Trophoblast cell (in vitro differentiated cells and primary cell): ENCODE results near the gene TMEM106B.
"Not testable (repeated sequence)": the region's sequence is repeated elsewhere in the genome, so short reads cannot be mapped to it uniquely, and the experiment has no call there.

Experiments used
- DNase-seq, 2 donors: peaks; one replicate each; pipeline ENCODE4 v3.0.0-alpha.2; 2016
- H2AFZ ChIP-seq: 2 replicates; pipeline ENCODE4 v1.6.1; 2013; ENCODE audit warnings: low read length, moderate library complexity, mild to moderate bottlenecking; ENCODE audit not compliant: insufficient read depth, poor library complexity
- H2AK5ac ChIP-seq: 2 replicates; pipeline ENCODE4 v1.6.1; 2013; ENCODE audit warnings: mild to moderate bottlenecking, low read length
- H2BK120ac ChIP-seq: 2 replicates; pipeline ENCODE4 v1.6.1; 2013; ENCODE audit warnings: low read length, mild to moderate bottlenecking, moderate library complexity; ENCODE audit not compliant: insufficient read depth, poor library complexity
- H2BK12ac ChIP-seq: 2 replicates; pipeline ENCODE4 v1.6.1; 2013; ENCODE audit warnings: mild to moderate bottlenecking, low read length, moderate library complexity
- H2BK5ac ChIP-seq: 2 replicates; pipeline ENCODE4 v1.6.1; 2013; ENCODE audit warnings: low read length, low read depth, moderate library complexity, mild to moderate bottlenecking; ENCODE audit not compliant: poor library complexity
- H3K14ac ChIP-seq: 2 replicates; pipeline ENCODE4 v1.6.1; 2013; ENCODE audit warnings: mild to moderate bottlenecking, low read length
- H3K18ac ChIP-seq: 2 replicates; pipeline ENCODE4 v1.6.1; 2013; ENCODE audit warnings: mild to moderate bottlenecking, low read length
- H3K23ac ChIP-seq: 2 replicates; pipeline ENCODE4 v1.6.1; 2013; ENCODE audit warnings: low read length
- H3K27ac ChIP-seq: 2 replicates; pipeline ENCODE4 v1.5.1; 2013; ENCODE audit warnings: low read depth, mild to moderate bottlenecking, inconsistent platforms, low read length, moderate library complexity
- H3K27me3 ChIP-seq: 2 replicates; pipeline ENCODE4 v1.6.1; 2013; ENCODE audit warnings: inconsistent platforms, mild to moderate bottlenecking, low read length, moderate library complexity; ENCODE audit not compliant: insufficient read depth
- H3K36me3 ChIP-seq, 2 experiments: 1 replicate in 1 of 2; 2 replicates in 1 of 2; pipeline ENCODE4 v1.6.1; 2013; ENCODE audit warnings: low read length in 2 of 2, mild to moderate bottlenecking in 2 of 2, moderate library complexity in 1 of 2; ENCODE audit not compliant: insufficient read depth in 2 of 2, control insufficient read depth in 1 of 2
- H3K4ac ChIP-seq: 2 replicates; pipeline ENCODE4 v1.6.1; 2013; ENCODE audit warnings: low read depth, mild to moderate bottlenecking, low read length, moderate library complexity
- H3K4me1 ChIP-seq, 2 experiments: 1 replicate in 1 of 2; 2 replicates in 1 of 2; pipeline ENCODE4 v1.6.1; 2013; ENCODE audit warnings: low read length in 2 of 2, mild to moderate bottlenecking in 2 of 2, moderate library complexity in 1 of 2; ENCODE audit not compliant: insufficient read depth in 2 of 2, control insufficient read depth in 1 of 2
- H3K4me2 ChIP-seq: 2 replicates; pipeline ENCODE4 v1.6.1; 2013; ENCODE audit warnings: inconsistent platforms, mild to moderate bottlenecking, low read length, moderate library complexity
- H3K4me3 ChIP-seq: 2 replicates; pipeline ENCODE4 v1.5.1; 2013; ENCODE audit warnings: mild to moderate bottlenecking, low read depth, low read length, inconsistent platforms
- H3K79me1 ChIP-seq: one replicate; pipeline ENCODE4 v1.6.1; 2013; ENCODE audit warnings: low read length
- H3K79me2 ChIP-seq: 2 replicates; pipeline ENCODE4 v1.6.1; 2013; ENCODE audit warnings: low read length, mild to moderate bottlenecking; ENCODE audit not compliant: control insufficient read depth, insufficient read depth, poor library complexity
- H3K9ac ChIP-seq: 2 replicates; pipeline ENCODE4 v1.6.1; 2013; ENCODE audit warnings: mild to moderate bottlenecking, low read length
- H3K9me3 ChIP-seq: 2 replicates; pipeline ENCODE4 v1.6.1; 2013; ENCODE audit warnings: low read depth, mild to moderate bottlenecking, control low read depth, inconsistent platforms, low read length; ENCODE audit not compliant: insufficient read depth
- H4K12ac ChIP-seq: 2 replicates; pipeline ENCODE4 v1.6.1; 2013; ENCODE audit warnings: low read depth, mild to moderate bottlenecking, low read length, moderate library complexity
- H4K8ac ChIP-seq: 2 replicates; pipeline ENCODE4 v1.6.1; 2013; ENCODE audit warnings: low read depth, mild to moderate bottlenecking, low read length, moderate library complexity
- H4K91ac ChIP-seq: one replicate; pipeline ENCODE4 v1.6.1; 2013; ENCODE audit warnings: low read depth, mild to moderate bottlenecking, low read length, moderate library complexity
- WGBS: extraction: QIAGEN DNeasy Blood & Tissue Kit; methylation state at CpG from one replicate; pipeline ENCODE4 v1.1.7; 2013; ENCODE audit warnings: missing lambda C conversion rate; ENCODE audit not compliant: insufficient read length, insufficient coverage; ENCODE audit errors: extremely low coverage; 5-methylcytosine and 5-hydroxymethylcytosine counted together

Gene TMEM106B

DNA sequence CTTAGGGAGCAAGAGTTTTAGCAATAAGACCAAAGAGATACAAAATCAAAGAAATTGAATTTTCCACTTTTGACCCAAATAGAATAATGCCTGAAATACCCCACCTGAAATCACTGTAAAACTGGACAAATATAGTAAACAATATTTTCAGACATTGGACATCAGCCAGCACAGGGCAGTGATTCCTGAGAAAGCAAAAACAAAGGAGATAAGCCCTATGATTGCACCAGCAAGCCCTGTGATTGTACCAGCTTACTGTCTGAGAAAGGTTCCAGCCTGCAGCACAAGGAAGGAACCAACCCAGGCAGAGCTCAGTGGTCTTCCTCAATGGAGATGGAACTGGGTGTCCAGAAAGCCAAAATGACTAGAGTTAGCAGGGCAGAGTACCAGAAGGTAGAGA is 10.3 kb downstream of the TMEM106B start:
- H3K4me1 ChIP-seq, result no peaks in the 10 kb centered on the region
- H3K14ac ChIP-seq, result no peak overlapping the region
- DNase-seq, result no peak
- H3K36me3 ChIP-seq, result no peaks in the 10 kb centered on the region
- H3K23ac ChIP-seq, result no peak overlapping the region
- H2AFZ ChIP-seq, result no peak overlapping the region
- H3K4me2 ChIP-seq, result no peak overlapping the region
- H4K12ac ChIP-seq, result no peak overlapping the region
- no peaks in the 10 kb centered on the region for H3K79me2 ChIP-seq
- H2BK12ac ChIP-seq, result no peak overlapping the region
- no peak overlapping the region for H4K8ac ChIP-seq
- no peak overlapping the region for H3K4me3 ChIP-seq
- no peak overlapping the region for H3K4ac ChIP-seq
- H2BK5ac ChIP-seq, result no peak overlapping the region
- H3K79me1 ChIP-seq, result no peaks in the 10 kb centered on the region
- no peak overlapping the region for H3K18ac ChIP-seq
- no peaks in the 10 kb centered on the region for H3K9me3 ChIP-seq
- H4K91ac ChIP-seq, result no peak overlapping the region
- no peak overlapping the region for H2BK120ac ChIP-seq
- no peaks in the 10 kb centered on the region for H3K27me3 ChIP-seq
- no peak overlapping the region for H3K27ac ChIP-seq
- H3K9ac ChIP-seq, result no peak overlapping the region
- H2AK5ac ChIP-seq, result no peak overlapping the region

DNA sequence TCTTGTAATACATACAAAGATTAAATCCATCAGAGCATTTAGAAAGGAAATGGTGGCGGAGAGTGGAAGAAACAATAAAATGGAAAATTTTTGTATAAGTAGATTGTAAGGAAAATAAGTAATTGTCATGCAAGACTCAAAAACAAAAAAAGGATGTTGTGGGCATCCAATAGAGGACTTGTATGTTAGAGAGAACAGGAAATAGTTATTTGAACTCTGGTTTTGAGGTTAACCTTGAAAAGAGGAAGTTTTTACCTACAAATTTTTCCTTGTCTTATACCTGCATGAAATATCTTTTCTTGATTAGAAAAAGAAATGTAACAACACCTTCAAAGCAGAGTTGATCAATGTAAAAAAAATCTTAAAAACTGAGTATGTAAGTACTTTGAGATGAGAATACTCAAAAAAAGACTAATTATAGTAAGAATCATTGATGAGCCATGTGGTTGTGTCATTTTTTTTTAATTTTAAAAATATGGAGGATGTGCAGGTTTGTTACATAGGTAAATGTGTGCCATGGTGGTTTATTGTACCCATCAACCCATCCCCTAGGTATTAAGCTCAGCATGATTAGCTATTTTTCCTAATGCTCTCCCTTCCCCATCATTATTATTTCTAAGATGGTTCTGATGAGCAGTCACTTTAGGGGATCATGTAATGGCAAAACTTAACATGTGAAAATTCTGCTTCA is 11.9 kb downstream of the TMEM106B start:
- H3K4me3 ChIP-seq, result no peak overlapping the region
- no peak overlapping the region for H3K14ac ChIP-seq
- no peaks in the 10 kb centered on the region for H3K9me3 ChIP-seq
- H4K8ac ChIP-seq, result no peak overlapping the region
- H3K18ac ChIP-seq, result no peak overlapping the region
- H2BK5ac ChIP-seq, result no peak overlapping the region
- no peak overlapping the region for H2AK5ac ChIP-seq
- H3K23ac ChIP-seq, result no peak overlapping the region
- H4K12ac ChIP-seq, result no peak overlapping the region
- H3K9ac ChIP-seq, result no peak overlapping the region
- no peak overlapping the region for H3K4me2 ChIP-seq
- H4K91ac ChIP-seq, result no peak overlapping the region
- H3K36me3 ChIP-seq, result no peaks in the 10 kb centered on the region
- no peak overlapping the region for H2AFZ ChIP-seq
- no peak for DNase-seq
- no peak overlapping the region for H3K27ac ChIP-seq
- H3K4ac ChIP-seq, result no peak overlapping the region
- H3K27me3 ChIP-seq, result no peaks in the 10 kb centered on the region
- H3K79me2 ChIP-seq, result no peaks in the 10 kb centered on the region
- no peaks in the 10 kb centered on the region for H3K79me1 ChIP-seq
- H3K4me1 ChIP-seq, result no peaks in the 10 kb centered on the region
- WGBS, result 100% methylated on average over 1 of the region's 1 CpG
- H2BK120ac ChIP-seq, result no peak overlapping the region
- H2BK12ac ChIP-seq, result no peak overlapping the region

DNA sequence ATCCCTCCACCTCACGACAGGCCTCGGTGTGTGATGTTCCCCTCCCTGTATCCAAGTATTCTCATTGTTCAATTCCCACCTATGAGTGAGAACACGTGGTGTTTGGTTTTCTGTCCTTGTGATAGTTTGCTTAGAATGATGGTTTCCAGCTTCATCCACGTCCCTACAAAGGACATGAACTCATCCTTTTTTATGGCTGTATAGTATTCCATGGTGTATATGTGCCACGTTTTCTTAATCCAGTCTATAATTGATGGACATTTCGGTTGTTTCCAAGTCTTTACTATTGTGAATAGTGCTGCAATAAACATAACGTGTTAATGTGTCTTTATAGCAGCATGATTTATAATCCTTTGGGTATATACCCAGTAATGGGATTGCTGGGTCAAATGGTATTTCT is 13.9 kb downstream of the TMEM106B start:
- not testable (repeated sequence) for H3K36me3 ChIP-seq, H3K14ac ChIP-seq, H3K4ac ChIP-seq, H3K9me3 ChIP-seq, H4K12ac ChIP-seq, H3K4me3 ChIP-seq, H4K91ac ChIP-seq, H2BK12ac ChIP-seq, H3K79me1 ChIP-seq, H3K27me3 ChIP-seq, H2BK5ac ChIP-seq, H3K18ac ChIP-seq, H3K9ac ChIP-seq, H2AK5ac ChIP-seq, H2AFZ ChIP-seq, H2BK120ac ChIP-seq, H4K8ac ChIP-seq, H3K27ac ChIP-seq, DNase-seq, H3K4me2 ChIP-seq, H3K4me1 ChIP-seq, H3K23ac ChIP-seq, H3K79me2 ChIP-seq
- no CpG with 5 or more reads among the region's 7 CpGs for WGBS

DNA sequence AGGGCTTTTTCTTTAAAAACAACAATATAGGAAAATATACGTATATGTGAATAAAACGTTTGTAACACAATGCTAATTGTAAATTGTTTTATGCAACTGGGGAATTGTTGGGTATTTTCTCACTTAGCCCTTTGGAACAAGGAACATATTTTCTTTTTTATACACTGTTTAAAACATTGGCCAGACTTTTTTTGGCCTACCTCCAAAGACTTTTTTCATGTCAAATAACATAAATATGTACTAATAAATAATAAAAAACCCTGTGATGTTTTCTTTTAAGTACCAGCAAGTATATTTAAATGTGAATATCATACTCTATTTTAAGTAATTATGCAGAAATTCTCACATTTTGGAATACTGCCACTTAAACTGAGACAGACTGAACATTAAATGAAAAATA is 15.7 kb downstream of the TMEM106B start:
- Histone ChIP-seq H3K14ac (no peak overlapping the region), H3K4me3 (no peak overlapping the region), H3K79me2 (no peaks in the 10 kb centered on the region), H2BK120ac (no peak overlapping the region), H4K8ac (no peak overlapping the region), H4K12ac (no peak overlapping the region), H3K4ac (no peak overlapping the region), H3K18ac (no peak overlapping the region), H2AFZ (no peak overlapping the region), H3K27ac (no peak overlapping the region), H2BK12ac (no peak overlapping the region), H3K23ac (no peak overlapping the region), H3K79me1 (no peaks in the 10 kb centered on the region), H2BK5ac (no peak overlapping the region), H2AK5ac (no peak overlapping the region), H4K91ac (no peak overlapping the region), H3K27me3 (no peaks in the 10 kb centered on the region), H3K9ac (no peak overlapping the region), H3K4me1 (no peaks in the 10 kb centered on the region), H3K4me2 (no peak overlapping the region), H3K36me3 (peaks cover 3 to 4% of the 10 kb centered on the region in 2 experiments), H3K9me3 (no peaks in the 10 kb centered on the region)
- no peak for DNase-seq
- WGBS, result no CpG with 5 or more reads among the region's 2 CpGs
